Activated CD4-positive, alpha-beta T cell treated with anti-CD3 and anti-CD28 coated beads, Interleukin-2, amount 50 U/mL, for 4 hours (primary cell): ENCODE results near the gene RPS6KB1.
"Not testable (repeated sequence)": the region's sequence is repeated elsewhere in the genome, so short reads cannot be mapped to it uniquely, and the experiment has no call there.

Source experiments
- DNase-seq, 2 experiments: peaks; one replicate each; pipeline ENCODE4 v3.0.0-alpha.2; 2020

The RPS6KB1 gene

GRCh38 chr17:59872351-59872750, 20.6 kb upstream of the RPS6KB1 start:
- no peak for DNase-seq

GRCh38 chr17:59873414-59873813, 19.5 kb upstream of the RPS6KB1 start:
- DNase-seq: not testable (repeated sequence)

DNA sequence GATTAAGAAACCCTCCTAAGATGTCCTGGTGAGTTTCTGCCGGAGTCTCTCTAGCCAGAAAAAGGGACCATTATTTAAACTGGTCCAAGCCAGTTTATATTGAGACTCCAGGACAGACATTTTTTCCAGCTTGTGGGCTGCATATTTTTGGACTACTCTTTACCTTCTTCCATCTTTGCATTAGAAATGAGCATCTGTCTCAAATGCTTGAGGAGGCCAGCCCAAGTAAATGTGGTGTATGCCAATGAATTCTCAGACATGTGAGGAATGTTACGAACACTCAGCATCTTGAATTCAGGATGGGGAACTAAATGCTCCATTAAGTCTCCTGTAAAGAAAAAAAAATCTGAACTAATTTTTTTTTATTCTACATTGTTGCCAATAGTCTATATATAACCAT, 18.5 kb upstream of the RPS6KB1 start:
- DNase-seq: no peak

DNA sequence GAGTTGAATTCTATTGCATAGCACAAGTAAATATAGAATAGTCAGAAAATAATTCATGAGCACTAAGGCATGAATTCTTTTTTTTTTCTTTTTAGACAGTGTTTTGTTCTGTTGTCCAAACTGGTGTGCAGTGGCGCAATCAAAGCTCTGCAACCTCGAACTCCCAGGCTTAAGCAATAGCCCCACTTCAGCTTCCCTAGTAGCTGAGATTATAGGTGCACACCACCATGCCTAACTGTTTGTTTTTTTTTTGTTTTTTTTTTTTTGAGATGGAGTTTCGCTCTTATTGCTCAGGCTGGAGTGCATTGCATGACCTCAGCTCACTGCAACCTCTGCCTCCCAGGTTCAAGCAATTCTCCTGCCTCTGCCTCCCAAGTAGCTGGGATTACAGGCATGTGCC, 16.8 kb upstream of the RPS6KB1 start:
- DNase-seq: no peak

GRCh38 chr17:59877965-59878364, 15.0 kb upstream of the RPS6KB1 start:
- DNase-seq: no peak

DNA sequence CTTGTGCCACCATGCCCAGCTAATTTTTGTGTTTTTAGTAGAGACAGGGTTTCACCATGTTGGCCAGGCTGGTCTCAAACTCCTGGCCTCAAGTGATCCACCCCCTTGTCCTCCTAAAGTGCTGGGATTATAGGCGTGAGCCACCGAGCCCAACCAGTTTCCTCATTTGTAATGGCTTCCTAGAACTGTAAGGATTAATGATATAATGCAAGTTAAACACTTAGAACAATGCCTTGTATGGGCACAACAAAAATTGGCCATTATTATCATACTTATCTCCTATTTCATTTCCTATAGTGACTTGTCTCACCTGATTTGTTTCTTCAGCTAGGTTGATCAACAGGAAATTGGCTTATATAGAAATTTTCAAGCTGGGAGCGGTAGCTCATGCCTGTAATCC, 14.3 kb upstream of the RPS6KB1 start:
- DNase-seq: no peak

- DNase-seq: no peak
These were observed 8.1 kb upstream of the RPS6KB1 start for GRCh38 chr17:59884861-59885260.

DNA sequence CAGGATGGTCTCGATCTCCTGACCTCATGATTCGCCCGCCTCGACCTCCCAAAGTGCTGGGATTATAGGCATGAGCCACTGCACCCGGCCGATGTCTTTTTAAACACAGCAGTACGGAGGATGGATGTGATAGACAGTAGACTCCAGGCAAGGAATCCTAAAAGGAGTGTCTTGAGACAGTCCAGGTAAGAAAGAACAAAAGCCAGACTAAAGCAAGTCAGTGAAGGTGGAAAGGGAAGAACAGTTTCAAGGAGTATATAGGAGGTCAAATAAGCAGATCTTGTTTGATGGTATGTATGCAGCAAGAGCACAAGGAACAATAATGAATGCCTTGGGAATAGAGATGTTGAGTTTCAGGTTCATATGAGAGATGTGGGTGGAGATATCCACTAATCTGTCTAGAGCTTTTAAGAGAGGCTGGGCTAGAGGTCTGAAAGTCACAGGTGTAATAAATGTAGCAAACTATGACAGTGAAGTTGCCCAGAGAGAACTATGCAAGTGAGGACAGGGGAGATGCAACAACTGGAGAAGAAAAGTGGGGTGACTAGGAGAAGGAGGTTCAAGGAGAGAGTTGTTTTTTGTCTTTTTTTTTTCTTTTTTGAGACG, 4.7 kb upstream of the RPS6KB1 start:
- DNase-seq: no peak

- no peak for DNase-seq
These were observed 2.2 kb upstream of the RPS6KB1 start for GRCh38 chr17:59890720-59891119.

GRCh38 chr17:59892251-59892923, 534 bp upstream of the RPS6KB1 start:
- DNase-seq: no peak

- peak in 1 of 2 experiments; percentile 14 for DNase-seq
These were observed 767 bp downstream of the RPS6KB1 start for GRCh38 chr17:59893676-59894100.

DNA sequence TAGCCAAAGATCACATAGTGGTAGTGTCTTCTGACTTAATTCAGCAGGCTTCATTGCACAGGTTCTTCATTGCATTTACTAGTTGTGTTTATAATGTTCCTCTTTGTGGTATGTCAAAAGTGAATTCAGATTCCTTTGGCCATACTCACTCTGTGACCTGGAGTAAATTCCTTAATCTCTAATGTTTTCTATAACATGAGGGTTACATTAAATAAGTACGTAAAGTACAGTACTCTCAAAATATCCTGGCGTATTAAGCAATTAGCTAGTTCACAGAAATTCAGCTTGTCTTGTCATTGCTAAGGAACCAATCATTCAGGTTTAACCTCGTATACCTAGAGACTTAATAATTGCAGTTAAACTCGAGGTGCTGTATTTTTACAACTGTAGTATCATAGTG, 4.2 kb downstream of the RPS6KB1 start:
- DNase-seq: no peak

DNA sequence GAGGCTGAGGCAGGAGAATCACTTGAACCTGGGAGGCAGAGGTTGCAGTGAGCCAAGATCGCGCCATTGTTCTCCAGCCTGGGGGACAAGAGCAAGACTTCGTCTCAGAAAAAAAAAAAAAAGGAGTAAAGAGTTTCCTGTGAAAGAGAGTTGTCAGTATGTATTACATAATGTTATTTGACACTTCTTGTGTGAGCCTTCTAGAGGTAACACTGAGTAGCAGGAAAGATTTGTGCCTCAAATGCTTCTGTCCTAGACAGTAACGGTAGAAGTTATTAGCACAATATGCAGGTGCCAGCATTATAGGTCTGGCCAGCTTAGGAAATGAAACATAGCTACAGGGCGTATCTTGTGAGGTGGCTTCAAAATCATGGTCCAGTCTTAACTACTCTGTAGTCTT, 6.2 kb downstream of the RPS6KB1 start:
- DNase-seq: no peak

DNA sequence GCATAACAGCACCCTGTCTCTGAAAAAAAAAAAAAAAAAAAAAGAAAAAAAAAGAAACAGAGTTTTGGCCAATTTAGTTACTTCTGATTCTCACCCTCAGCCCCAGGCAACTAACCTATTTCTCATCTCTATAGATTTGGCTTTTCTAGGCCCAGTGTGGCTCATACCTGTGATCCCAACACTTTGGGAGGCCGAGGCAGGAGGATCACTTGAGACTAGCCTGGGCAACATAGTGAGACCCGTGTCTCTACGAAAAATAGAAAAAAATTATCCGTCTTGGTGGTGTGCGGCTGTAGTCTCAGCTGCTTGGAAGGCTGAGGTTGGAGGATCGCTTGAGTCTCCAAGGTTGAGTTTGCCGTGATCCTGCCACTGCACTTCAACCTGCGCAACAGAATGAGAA, 8.7 kb downstream of the RPS6KB1 start:
- no peak for DNase-seq

GRCh38 chr17:59903455-59903854, 10.5 kb downstream of the RPS6KB1 start:
- no peak for DNase-seq

DNA sequence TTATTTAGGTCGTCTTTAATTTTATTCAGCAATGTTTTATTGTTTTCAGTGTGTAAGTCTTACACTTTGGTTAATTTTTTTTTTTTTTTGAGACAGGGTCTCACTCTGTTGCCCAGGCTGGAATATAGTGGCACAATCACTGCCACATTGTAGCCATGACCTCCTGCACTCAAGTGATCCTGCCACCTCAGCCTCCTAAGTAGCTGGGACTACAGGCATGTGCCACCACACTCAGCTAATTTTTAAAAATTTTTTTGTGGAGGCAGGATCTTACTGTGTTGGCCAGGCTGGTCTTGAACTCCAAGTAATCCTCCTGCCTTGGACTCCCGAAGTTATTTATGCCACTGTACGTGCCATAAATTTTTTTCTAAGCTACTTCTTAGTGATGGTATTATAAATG, 14.5 kb downstream of the RPS6KB1 start:
- DNase-seq: no peak

DNA sequence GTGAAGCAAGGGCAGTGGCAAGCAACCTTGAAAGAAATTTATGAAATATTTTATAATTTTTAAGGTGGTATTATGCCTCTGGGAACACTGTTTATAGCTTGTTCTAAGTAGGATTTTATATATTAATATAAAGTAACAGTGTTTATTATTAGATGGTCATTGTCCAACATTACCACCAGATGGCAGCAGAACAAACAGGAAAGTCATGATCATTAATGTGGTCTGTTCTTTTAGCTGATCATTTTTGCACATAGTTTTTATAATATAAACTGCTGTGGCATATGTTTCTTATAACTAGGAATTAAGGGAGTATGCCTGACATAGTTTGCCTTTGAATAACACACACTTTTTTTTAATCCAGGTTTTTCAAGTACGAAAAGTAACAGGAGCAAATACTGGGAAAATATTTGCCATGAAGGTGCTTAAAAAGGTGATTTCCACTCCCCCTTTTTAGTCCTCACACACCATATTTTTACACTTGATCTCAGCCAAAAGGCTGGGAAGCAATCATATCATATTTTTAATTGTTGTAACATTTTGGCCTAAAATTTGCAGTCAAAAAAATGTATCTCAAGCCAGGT, 21.4 kb downstream of the RPS6KB1 start:
- DNase-seq: no peak

DNA sequence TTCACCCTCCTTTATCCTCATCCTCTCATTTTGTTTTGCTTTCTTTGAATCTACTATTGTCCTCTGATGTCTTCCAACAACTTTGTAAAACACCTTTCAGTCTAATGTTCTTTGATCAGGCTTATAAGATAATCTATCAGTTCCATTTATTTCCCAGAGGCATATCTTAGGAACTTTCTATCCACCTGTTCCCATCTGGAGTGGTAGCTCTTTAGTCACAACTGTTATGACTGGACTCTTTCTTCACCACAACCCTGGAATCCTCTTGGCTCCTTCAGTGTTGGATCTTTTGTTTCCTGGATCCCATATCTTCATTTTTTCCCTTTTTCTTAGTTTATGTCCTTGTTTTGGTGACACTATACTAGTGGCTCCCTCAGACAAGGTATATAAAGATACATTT, 23.5 kb downstream of the RPS6KB1 start:
- DNase-seq: no peak

DNA sequence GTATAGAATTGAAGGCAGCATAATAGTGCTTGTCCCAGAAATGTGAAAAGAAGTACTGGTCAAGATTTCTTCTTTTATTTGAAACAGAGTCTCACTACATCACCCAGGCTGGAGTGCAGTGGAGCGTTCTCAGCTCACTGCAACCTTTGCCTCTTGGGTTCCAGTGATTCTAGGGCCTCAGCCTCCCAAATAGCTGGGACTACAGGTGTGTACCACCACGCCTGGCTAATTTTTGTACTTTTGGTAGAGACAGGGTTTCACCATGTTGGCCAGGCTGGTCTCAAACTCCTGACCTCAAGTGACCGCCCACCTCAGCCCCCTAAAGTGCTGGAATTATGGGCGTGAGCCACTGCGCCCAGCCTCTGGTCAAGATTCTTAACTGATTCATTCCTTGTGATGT, 27.7 kb downstream of the RPS6KB1 start:
- DNase-seq: not testable (repeated sequence)

- DNase-seq: not testable (repeated sequence)
These were observed 37.2 kb downstream of the RPS6KB1 start for GRCh38 chr17:59930121-59930520.

GRCh38 chr17:59930768-59931167, 37.8 kb downstream of the RPS6KB1 start:
- DNase-seq: not testable (repeated sequence)

DNA sequence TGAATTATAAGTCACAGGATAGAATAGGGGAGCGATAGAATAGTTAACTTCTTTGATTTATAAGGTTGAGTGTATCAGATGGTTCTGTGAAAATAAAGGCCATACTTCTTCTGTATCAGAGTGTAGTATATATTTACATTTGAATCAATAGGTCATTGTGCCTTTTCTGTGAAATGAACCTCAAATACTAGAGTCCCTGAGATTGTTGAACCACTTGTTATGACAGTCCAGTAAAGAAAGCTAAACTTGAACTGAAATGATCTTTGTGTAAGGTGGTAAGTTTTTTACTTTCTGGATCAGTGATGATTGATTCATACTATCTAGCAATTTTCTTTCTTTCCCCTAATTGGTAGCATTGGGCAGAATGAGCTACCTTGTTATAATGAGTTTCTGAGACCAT, 40.4 kb downstream of the RPS6KB1 start:
- DNase-seq: not testable (repeated sequence)

DNA sequence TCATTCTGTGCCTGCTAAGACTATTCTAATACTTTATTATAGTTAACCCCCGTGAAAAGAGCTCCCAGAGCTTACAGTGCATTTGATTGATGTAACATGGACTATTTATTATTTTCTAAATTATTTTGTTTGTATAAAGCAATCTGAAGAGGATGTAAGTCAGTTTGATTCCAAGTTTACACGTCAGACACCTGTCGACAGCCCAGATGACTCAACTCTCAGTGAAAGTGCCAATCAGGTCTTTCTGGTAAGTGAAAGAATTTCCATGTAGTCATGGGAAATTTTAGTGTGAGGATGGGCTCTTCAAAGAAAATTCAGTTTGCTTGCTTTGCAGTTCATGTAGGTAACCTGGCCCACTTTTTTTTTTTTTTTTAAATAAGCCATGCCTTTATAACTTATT, 47.8 kb downstream of the RPS6KB1 start:
- DNase-seq: not testable (repeated sequence)

GRCh38 chr17:59941131-59941530, 48.2 kb downstream of the RPS6KB1 start:
- DNase-seq: no peak

GRCh38 chr17:59946433-59946832, 53.5 kb downstream of the RPS6KB1 start:
- DNase-seq: not testable (repeated sequence)
